HG02798 (cell line): ENCODE data around the gene GVQW3.
"Not testable (repeated sequence)": the region's sequence is repeated elsewhere in the genome, so short reads cannot be mapped to it uniquely, and the experiment has no call there.

ENCODE experiments used
- ATAC-seq: cut with Tn5 transposase; IDR thresholded peaks from one replicate; pipeline ENCODE4 v1.9.1; 2021; ENCODE audit warnings: mild to moderate bottlenecking; ENCODE audit not compliant: unreplicated experiment, poor library complexity

GVQW3 gene

GRCh38 chr11:76382209-76382608 lies 1.1 kb downstream of the GVQW3 start:
- no peak for ATAC-seq

GRCh38 chr11:76385903-76386302 lies 4.8 kb downstream of the GVQW3 start:
- no peak for ATAC-seq

GRCh38 chr11:76388408-76388807 lies 7.3 kb downstream of the GVQW3 start:
- no peak for ATAC-seq

- ATAC-seq = no peak
These were observed 9.9 kb downstream of the GVQW3 start for GRCh38 chr11:76391021-76391420.

- ATAC-seq = no peak
These were observed 10.8 kb downstream of the GVQW3 start for GRCh38 chr11:76391811-76392475.

GRCh38 chr11:76392870-76393269 lies 11.7 kb downstream of the GVQW3 start:
- no peak for ATAC-seq

- no peak for ATAC-seq
These were observed 13.3 kb downstream of the GVQW3 start for GRCh38 chr11:76394411-76394810.

GRCh38 chr11:76395296-76395695 lies 14.2 kb downstream of the GVQW3 start:
- ATAC-seq = no peak

GRCh38 chr11:76397383-76397782 lies 16.3 kb downstream of the GVQW3 start:
- no peak for ATAC-seq

GRCh38 chr11:76400967-76401366 lies 19.8 kb downstream of the GVQW3 start:
- ATAC-seq = no peak

GRCh38 chr11:76401484-76401883 lies 20.4 kb downstream of the GVQW3 start:
- ATAC-seq = not testable (repeated sequence)

- ATAC-seq = no peak
These were observed 25.2 kb downstream of the GVQW3 start for GRCh38 chr11:76406359-76406758.

- ATAC-seq = no peak
These were observed 27.2 kb downstream of the GVQW3 start for GRCh38 chr11:76408171-76408965.

GRCh38 chr11:76410851-76411357 lies 29.8 kb downstream of the GVQW3 start:
- ATAC-seq = no peak

GRCh38 chr11:76415073-76415472 lies 34.0 kb downstream of the GVQW3 start:
- no peak for ATAC-seq

- no peak for ATAC-seq
These were observed 38.8 kb downstream of the GVQW3 start for GRCh38 chr11:76419896-76420295.

GRCh38 chr11:76424379-76424778 lies 43.3 kb downstream of the GVQW3 start:
- peak; percentile 70 for ATAC-seq

GRCh38 chr11:76424891-76425290 lies 43.8 kb downstream of the GVQW3 start:
- ATAC-seq = peak; percentile 54

- no peak for ATAC-seq
These were observed 45.5 kb downstream of the GVQW3 start for GRCh38 chr11:76426660-76427059.

GRCh38 chr11:76436020-76436419 lies 54.9 kb downstream of the GVQW3 start:
- ATAC-seq = no peak

- no peak for ATAC-seq
These were observed 62.3 kb downstream of the GVQW3 start for GRCh38 chr11:76443268-76443980.
